GM12878 (cell line): Measurements from ENCODE around the gene GNGT2. TPM values are rescaled to one million over a fixed set of nuclear protein-coding genes. Genes with fewer than 3 reads are reported as not detected.

Source experiments
- ATAC-seq: fragments of 200-7000 bp; cut with Tn5 transposase; 3 replicates; pipeline ENCODE4 v1.9.1; 2020; ENCODE audit warnings: mild to moderate bottlenecking, moderate library complexity
- Bru-seq: library from RNA; stranded (reverse); fragments of 400-500 nt; gene quantifications from one replicate; lab custom pipeline; 2021; lab: Mats Ljungman, UMichigan
- BruChase-seq, 2 experiments: library from RNA; stranded (reverse); fragments of 400-500 nt; gene quantifications; one replicate each; lab custom pipeline; 2021; lab: Mats Ljungman, UMichigan
- BruUV-seq: library from RNA; stranded (reverse); fragments of 400-500 nt; replicated peaks from 2 replicates; lab custom pipeline; 2021; lab: Mats Ljungman, UMichigan
- CTCF ChIA-PET: fragments of 300-600 bp; sonication (Branson Sonifier 250); formaldehyde crosslinking; extraction: SDS; loops from one replicate; lab custom pipeline; 2021; ENCODE audit warnings: inconsistent platforms; lab: Yijun Ruan, JAX
- POLR2A ChIA-PET: fragments of 350-600 bp; formaldehyde crosslinking; extraction: SDS; loops from one replicate; lab custom pipeline; 2021; ENCODE audit warnings: inconsistent platforms; lab: Charles Lee
- RAD21 ChIA-PET: fragments of 300-600 bp; sonication (Branson Sonifier 250); formaldehyde crosslinking; loops from one replicate; lab custom pipeline; 2023; ENCODE audit warnings: antibody characterized with exemption; ENCODE audit not compliant: unreplicated experiment; lab: Charles Lee
- SMC1A ChIA-PET: fragments of 300-600 bp; sonication (Branson Sonifier 250); formaldehyde crosslinking; loops from one replicate; lab custom pipeline; 2023; ENCODE audit not compliant: unreplicated experiment, uncharacterized antibody; lab: Charles Lee
- DNase-seq: peaks from one replicate; pipeline ENCODE4 v3.0.0-alpha.2; 2011; ENCODE audit warnings: low read depth, low spot score
- FAIRE-seq: peaks from 3 replicates; lab custom pipeline; 2011; peaks lifted over from hg19 to GRCh38; lab: Jason Lieb, UNC
- H2AFZ ChIP-seq: 2 replicates; pipeline ENCODE4 v1.6.0; 2011; ENCODE audit warnings: low read depth, low read length, control low read depth; ENCODE audit not compliant: control insufficient read depth
- H3K27ac ChIP-seq: 2 replicates; pipeline ENCODE4 v1.5.1; 2011; ENCODE audit warnings: control low read depth; ENCODE audit not compliant: control insufficient read depth, insufficient read depth
- H3K27me3 ChIP-seq, 2 experiments: replicated peaks in 1 of 2; 2 replicates each; pipeline versions ENCODE4 v1.6.0 to v1.6.1; 2011; ENCODE audit warnings: low read length in 1 of 2; ENCODE audit not compliant: control insufficient read depth in 2 of 2, insufficient read depth in 2 of 2
- H3K36me3 ChIP-seq, 2 experiments: 2 replicates each; pipeline ENCODE4 v1.5.1; 2011; ENCODE audit warnings: low read length in 1 of 2; ENCODE audit not compliant: control insufficient read depth in 2 of 2, insufficient read depth in 2 of 2
- H3K4me1 ChIP-seq: 2 replicates; pipeline ENCODE4 v1.6.1; 2011; ENCODE audit warnings: mild to moderate bottlenecking, low read length, moderate library complexity, mixed read lengths; ENCODE audit not compliant: control insufficient read depth, insufficient read depth
- H3K4me2 ChIP-seq: 2 replicates; pipeline ENCODE4 v1.6.0; 2011; ENCODE audit warnings: control low read depth; ENCODE audit not compliant: control insufficient read depth, insufficient read depth
- H3K4me3 ChIP-seq: fragments of 200-600 bp; sonication (generic); 2 replicates; pipeline ENCODE4 v1.5.1; 2016
- H3K79me2 ChIP-seq: 2 replicates; pipeline ENCODE4 v1.6.0; 2011; ENCODE audit warnings: low read length; ENCODE audit not compliant: control insufficient read depth, insufficient read depth
- H3K9ac ChIP-seq: 2 replicates; pipeline ENCODE4 v1.8.0; 2011; ENCODE audit warnings: low read length, control low read depth, mixed read lengths; ENCODE audit not compliant: control insufficient read depth, insufficient read depth
- H3K9me3 ChIP-seq: replicated peaks from 3 replicates; pipeline ENCODE4 v1.5.1; 2011; ENCODE audit warnings: mild to moderate bottlenecking, low read length; ENCODE audit not compliant: control insufficient read depth, insufficient read depth
- H4K20me1 ChIP-seq: 2 replicates; pipeline ENCODE4 v1.6.0; 2011; ENCODE audit not compliant: control insufficient read depth, insufficient read depth
- EP300 ChIP-seq, 2 experiments: fragments of 150-350 bp in 1 of 2; IDR thresholded peaks; 2 replicates each; pipeline ENCODE4 v1.6.1; 2011 to 2012; ENCODE audit warnings: low read depth in 2 of 2, low read length in 2 of 2, borderline replicate concordance in 1 of 2, improper control_type of control experiment in 1 of 2, inconsistent platforms in 1 of 2; ENCODE audit not compliant: control insufficient read depth in 1 of 2
- HCFC1 ChIP-seq: fragments of 150-350 bp; IDR thresholded peaks from 2 replicates; pipeline ENCODE4 v1.6.1; 2014; ENCODE audit warnings: low read length
- IKZF1 ChIP-seq: fragments of 450-650 bp; conservative IDR thresholded peaks from 2 replicates; pipeline ENCODE4 v1.6.1; 2017; ENCODE audit warnings: antibody characterized with exemption, mild to moderate bottlenecking
- MTA2 ChIP-seq: fragments of 450-650 bp; IDR thresholded peaks from 2 replicates; pipeline ENCODE4 v1.6.1; 2016; ENCODE audit warnings: low read depth, mild to moderate bottlenecking, moderate library complexity
- NR2C2 ChIP-seq: IDR thresholded peaks from 2 replicates; pipeline ENCODE4 v1.6.1; 2011; ENCODE audit warnings: borderline replicate concordance, low read depth; ENCODE audit not compliant: control insufficient read depth, insufficient read length
- PAX8 ChIP-seq: fragments of 450-650 bp; IDR thresholded peaks from 2 replicates; pipeline ENCODE4 v1.6.1; 2017; ENCODE audit warnings: mild to moderate bottlenecking, moderate library complexity
- POU2F2 ChIP-seq: IDR thresholded peaks from 3 replicates; pipeline ENCODE4 v1.6.1; 2011; ENCODE audit warnings: low read depth, mild to moderate bottlenecking, low read length, borderline replicate concordance
- RUNX3 ChIP-seq: IDR thresholded peaks from 2 replicates; pipeline ENCODE4 v1.6.1; 2012; ENCODE audit warnings: low read length, inconsistent platforms
- YY1 ChIP-seq: IDR thresholded peaks from 2 replicates; pipeline ENCODE4 v1.6.1; 2011; ENCODE audit warnings: low read depth, mild to moderate bottlenecking, low read length
- WGBS: methylation state at CpG from one replicate; pipeline ENCODE4 v1.1.6; 2016; ENCODE audit warnings: low lambda C conversion rate; ENCODE audit not compliant: insufficient replicate concordance, insufficient coverage; ENCODE audit errors: missing lambda C conversion rate; 5-methylcytosine and 5-hydroxymethylcytosine counted together
- in situ Hi-C: fragments of 300-500 bp; cut with MboI; formaldehyde crosslinking; loops from 9 replicates; pipeline ENCODE4 v1.14.3; 2018; ENCODE audit warnings: mixed read lengths
- intact Hi-C: fragments of 100-400 bp; cut with micrococcal nuclease; formaldehyde crosslinking; loops from one replicate; pipeline ENCODE4 v1.14.2; 2022; ENCODE audit not compliant: unreplicated experiment
- long read RNA-seq, 2 experiments: library from polyadenylated mRNA; unstranded; transcript quantifications; one replicate each; pipeline ENCODE4 v2.0.0, GENCODE V29; 2019 to 2020
- polyA minus RNA-seq, 3 experiments: library from RNA; depleted of rRNA, polyadenylated mRNA; stranded (reverse); fragments of >200 nt; gene quantifications; 2 replicates each; pipeline ENCODE4 v1.2.3, GENCODE V29; 2011
- polyA plus RNA-seq, 11 experiments: library from polyadenylated mRNA; depleted of rRNA in 4 of 11; unstranded in 6 of 11; stranded (reverse) in 5 of 11; fragments of >200 nt; fragmentation: Nextera tagmentation in 4 of 11; fragmentation: Illumina TruSeq in 1 of 11; extraction: Ambion mirVana in 4 of 11; extraction: Trizol in 1 of 11; gene quantifications; 1 replicate in 1 of 11; 2 replicates in 10 of 11; pipeline versions ENCODE4 v1.2.1 to v1.2.3, GENCODE V29; 2011 to 2016; ENCODE audit warnings: inconsistent platforms in 2 of 11, missing spikeins in 2 of 11, low read depth in 1 of 11
- total RNA-seq, 4 experiments: library from RNA; depleted of rRNA in 3 of 4; stranded (reverse); fragments of >200 nt in 3 of 4; fragmentation: Illumina TruSeq in 1 of 4; extraction: Trizol in 1 of 4; gene quantifications; 2 replicates each; pipeline versions ENCODE4 v1.2.1 to v1.2.3, GENCODE V29; 2013 to 2021
- TF ChIP-seq, protein P1 (sequence below): fragments of 450-650 bp; IDR thresholded peaks from 2 replicates; pipeline ENCODE4 v1.6.1; 2014; ENCODE audit warnings: mild to moderate bottlenecking
- TF ChIP-seq, protein P2 (sequence below), 3 experiments: IDR thresholded peaks in 2 of 3; conservative IDR thresholded peaks in 1 of 3; 2 replicates each; pipeline ENCODE4 v1.5.1; 2011; ENCODE audit warnings: low read depth in 3 of 3, low read length in 3 of 3, mild to moderate bottlenecking in 3 of 3, control low read depth in 2 of 3, moderate library complexity in 2 of 3, inconsistent platforms in 1 of 3, mixed read lengths in 1 of 3; ENCODE audit not compliant: control insufficient read depth in 2 of 3, insufficient read depth in 1 of 3; ENCODE audit errors: extremely low read depth in 1 of 3
- TF ChIP-seq, protein P3 (sequence below): IDR thresholded peaks from 2 replicates; pipeline ENCODE4 v1.6.1; 2012; ENCODE audit warnings: low read depth, low read length, improper control_type of control experiment

GNGT2 gene
- 19.2 and 22.5 TPM in 2 replicates for total RNA-seq (2013; cell fraction: nucleolus; rRNA removed)
- total RNA-seq (2014; rRNA removed) (21.4 and 23.5 TPM in 2 replicates), total RNA-seq (2014; rRNA removed; fragmentation: Illumina TruSeq; extraction: Trizol) (27.1 and 29.8 TPM in 2 replicates), total RNA-seq (2021) (27.5 and 27.9 TPM in 2 replicates), polyA plus RNA-seq (2011; rRNA removed) (60.0 and 65.4 TPM in 2 replicates), polyA plus RNA-seq (2014; fragmentation: Illumina TruSeq; extraction: Trizol) (53.3 and 60.4 TPM in 2 replicates), polyA plus RNA-seq (2014; fragmentation: Nextera tagmentation; extraction: Ambion mirVana) (10 to 100 TPM; 15.3 to 22.6 TPM), polyA plus RNA-seq (2014; rRNA removed) (30.4 and 36.5 TPM in 2 replicates), polyA plus RNA-seq (2016; fragmentation: Nextera tagmentation; extraction: Ambion mirVana) (10 to 100 TPM; 39.0 to 51.4 TPM), polyA minus RNA-seq (2011; rRNA and poly(A)+ RNA removed) (28.7 and 48.4 TPM in 2 replicates), Bru-seq, nascent RNA (percentile 71 among the genes with signal in this experiment), BruChase-seq, experiment 1, labeled RNA remaining after a 6-hour chase (percentile 73 among the genes with signal in this experiment), BruChase-seq, experiment 2, labeled RNA remaining after a 2-hour chase (percentile 69 among the genes with signal in this experiment)
- polyA plus RNA-seq (2011; ENCODE audit: low read depth) = 33.4 TPM
- polyA plus RNA-seq (2011; cell fraction: cytosol; rRNA removed) = 61.5 and 74.4 TPM in 2 replicates
- 22.0 and 25.7 TPM in 2 replicates for polyA plus RNA-seq (2011; cell fraction: nucleus; rRNA removed)
- 34.7 and 35.6 TPM in 2 replicates for polyA plus RNA-seq (2012)
- polyA minus RNA-seq (2011; cell fraction: cytosol; rRNA and poly(A)+ RNA removed) = 11.9 and 15.9 TPM in 2 replicates
- polyA minus RNA-seq (2011; cell fraction: nucleus; rRNA and poly(A)+ RNA removed) = 8.4 and 8.6 TPM in 2 replicates
- long read RNA-seq, experiment 1, transcript GNGT2-203 (4 exons, 585 nt) = major isoform, 13 of 20 reads
- long read RNA-seq, experiment 1, partial matches to known transcripts = 0 of 20 reads
- long read RNA-seq, experiment 1, other reads (novel, unspliced or antisense) = 7 of 20 reads
- long read RNA-seq, experiment 2, transcript GNGT2-203 (4 exons, 585 nt) = major isoform, 19 of 40 reads
- long read RNA-seq, experiment 2, partial matches to known transcripts = 1 of 40 reads
- long read RNA-seq, experiment 2, other reads (novel, unspliced or antisense) = 20 of 40 reads

DNA sequence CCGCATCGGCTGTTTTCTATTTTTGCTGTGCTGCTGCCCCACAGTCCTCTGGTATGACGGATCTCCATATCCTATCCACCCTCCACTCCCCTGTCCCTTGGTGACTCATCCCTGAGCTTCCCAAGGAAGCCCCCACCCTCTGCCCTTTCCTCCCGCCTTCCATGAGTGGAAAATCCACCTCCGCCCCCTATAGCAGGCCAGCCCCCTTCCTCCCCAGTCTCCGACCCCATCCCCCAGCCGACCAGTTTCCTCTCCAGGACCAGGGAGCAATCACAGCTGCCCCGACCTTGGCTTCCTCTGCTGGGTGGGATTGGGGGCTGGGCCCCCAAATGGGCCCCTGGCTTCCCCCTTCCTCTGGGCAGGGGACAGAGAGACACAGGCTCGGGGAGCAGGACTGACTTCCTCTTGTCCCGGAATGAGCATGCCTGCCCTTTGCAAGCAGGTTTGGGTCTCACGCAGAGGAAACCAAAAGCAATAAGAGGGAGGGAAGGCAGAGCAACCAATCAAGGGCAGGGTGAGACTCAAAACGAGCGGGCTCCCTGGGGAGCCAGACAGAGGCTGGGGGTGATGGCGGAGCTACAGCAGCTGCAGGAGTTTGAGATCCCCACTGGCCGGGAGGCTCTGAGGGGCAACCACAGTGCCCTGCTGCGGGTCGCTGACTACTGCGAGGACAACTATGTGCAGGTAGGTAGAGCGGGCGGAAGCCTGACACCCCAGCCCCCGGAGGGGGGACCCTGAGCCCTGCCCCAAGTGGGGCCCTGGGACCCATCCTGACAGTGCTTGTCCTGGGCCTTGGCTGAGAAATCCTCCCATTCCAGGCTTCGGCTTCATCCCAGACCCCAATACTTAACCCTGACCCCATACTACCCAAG is at the start of gene GNGT2, which contains the start of gene ABI3:
Gene GNGT2, minus strand, starts transcription at position 417 of the 872 bp plus-strand sequence. CDS start 3,152 bp downstream, outside the sequence.
Gene ABI3, plus strand, starts transcription at position 550 of the 872 bp plus-strand sequence. Its CDS starts 18 bp downstream, at position 568.
- peak; percentile 86 for FAIRE-seq
- peak; percentile 90 for ATAC-seq
- H3K36me3 ChIP-seq = peaks cover 0 to 5% of the 10 kb centered on the region in 2 experiments; a peak in 1 of 4 replicates
- peak; percentile 92 for DNase-seq
- intact Hi-C loops (loop anchor here (1.0 kb wide), 1 partner anchor 16 kb away; no protein-coding TSS in a partner anchor), in situ Hi-C loops (no loop called here)
- no peaks in the 10 kb centered on the region for H4K20me1 ChIP-seq
- H3K4me3 ChIP-seq = peak within 1 kb of the TSS; percentile 98
- peak within 1 kb of the TSS; percentile 35 for H2AFZ ChIP-seq
- RAD21 ChIA-PET = interaction anchor here (1.0 to 13.4 kb wide), 4 partner anchors 8 to 16 kb away, joined by 3 to 355 read pairs (median 28); no protein-coding TSS in a partner anchor
- POLR2A ChIA-PET = interaction anchor here (0.9 to 13.2 kb wide), 5 partner anchors 12 to 347 kb away, joined by 3 to 537 read pairs (median 10); no protein-coding TSS in a partner anchor
- no TSS peak for BruUV-seq
- peaks cover 29% of the 10 kb centered on the region for H3K4me1 ChIP-seq
- H3K4me2 ChIP-seq = peak within 1 kb of the TSS; percentile 94
- H3K27ac ChIP-seq = peak within 1 kb of the TSS; percentile 96
- 0% methylated on average over 19 of the region's 22 CpGs for WGBS
- no peaks in the 10 kb centered on the region for H3K9me3 ChIP-seq
- peak within 1 kb of the TSS; percentile 98 for H3K9ac ChIP-seq
- H3K27me3 ChIP-seq = no peaks in the 10 kb centered on the region
- H3K79me2 ChIP-seq = peaks cover 65% of the 10 kb centered on the region
- CTCF ChIA-PET = interaction anchor here (0.6 to 3.8 kb wide), 7 partner anchors 10 to 537 kb away, joined by 3 to 19 read pairs (median 8); no protein-coding TSS in a partner anchor
- SMC1A ChIA-PET = interaction anchor here (0.6 to 16.8 kb wide), 6 partner anchors 8 to 30 kb away, joined by 3 to 354 read pairs (median 4); no protein-coding TSS in a partner anchor
- TF ChIP-seq EP300 (IDR thresholded peaks at IDR 0.05; ENCODE audit: borderline replicate concordance in 1 of 2, control insufficient read depth in 1 of 2, low read depth in 2 of 2, low read length in 2 of 2) = peak; percentile 29; a peak in 2 of 4 replicates
- TF ChIP-seq, protein P1, sequence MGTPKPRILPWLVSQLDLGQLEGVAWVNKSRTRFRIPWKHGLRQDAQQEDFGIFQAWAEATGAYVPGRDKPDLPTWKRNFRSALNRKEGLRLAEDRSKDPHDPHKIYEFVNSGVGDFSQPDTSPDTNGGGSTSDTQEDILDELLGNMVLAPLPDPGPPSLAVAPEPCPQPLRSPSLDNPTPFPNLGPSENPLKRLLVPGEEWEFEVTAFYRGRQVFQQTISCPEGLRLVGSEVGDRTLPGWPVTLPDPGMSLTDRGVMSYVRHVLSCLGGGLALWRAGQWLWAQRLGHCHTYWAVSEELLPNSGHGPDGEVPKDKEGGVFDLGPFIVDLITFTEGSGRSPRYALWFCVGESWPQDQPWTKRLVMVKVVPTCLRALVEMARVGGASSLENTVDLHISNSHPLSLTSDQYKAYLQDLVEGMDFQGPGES = no peak
- peak; percentile 93 for TF ChIP-seq YY1
- TF ChIP-seq NR2C2 = no peak
- TF ChIP-seq POU2F2 = peak; percentile 85
- no peak for TF ChIP-seq PAX8
- TF ChIP-seq, protein P2, sequence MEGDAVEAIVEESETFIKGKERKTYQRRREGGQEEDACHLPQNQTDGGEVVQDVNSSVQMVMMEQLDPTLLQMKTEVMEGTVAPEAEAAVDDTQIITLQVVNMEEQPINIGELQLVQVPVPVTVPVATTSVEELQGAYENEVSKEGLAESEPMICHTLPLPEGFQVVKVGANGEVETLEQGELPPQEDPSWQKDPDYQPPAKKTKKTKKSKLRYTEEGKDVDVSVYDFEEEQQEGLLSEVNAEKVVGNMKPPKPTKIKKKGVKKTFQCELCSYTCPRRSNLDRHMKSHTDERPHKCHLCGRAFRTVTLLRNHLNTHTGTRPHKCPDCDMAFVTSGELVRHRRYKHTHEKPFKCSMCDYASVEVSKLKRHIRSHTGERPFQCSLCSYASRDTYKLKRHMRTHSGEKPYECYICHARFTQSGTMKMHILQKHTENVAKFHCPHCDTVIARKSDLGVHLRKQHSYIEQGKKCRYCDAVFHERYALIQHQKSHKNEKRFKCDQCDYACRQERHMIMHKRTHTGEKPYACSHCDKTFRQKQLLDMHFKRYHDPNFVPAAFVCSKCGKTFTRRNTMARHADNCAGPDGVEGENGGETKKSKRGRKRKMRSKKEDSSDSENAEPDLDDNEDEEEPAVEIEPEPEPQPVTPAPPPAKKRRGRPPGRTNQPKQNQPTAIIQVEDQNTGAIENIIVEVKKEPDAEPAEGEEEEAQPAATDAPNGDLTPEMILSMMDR (IDR thresholded peaks at IDR 0.05 in 2 of 3, conservative IDR thresholded peaks at IDR 0.05 in 1 of 3; ENCODE audit: control insufficient read depth in 2 of 3, extremely low read depth in 1 of 3, insufficient read depth in 1 of 3, low read depth in 3 of 3, low read length in 3 of 3) = no peak
- TF ChIP-seq RUNX3 = peak; percentile 56
- peak; percentile 72 for TF ChIP-seq IKZF1
- peak; percentile 42 for TF ChIP-seq MTA2
- TF ChIP-seq, protein P3, sequence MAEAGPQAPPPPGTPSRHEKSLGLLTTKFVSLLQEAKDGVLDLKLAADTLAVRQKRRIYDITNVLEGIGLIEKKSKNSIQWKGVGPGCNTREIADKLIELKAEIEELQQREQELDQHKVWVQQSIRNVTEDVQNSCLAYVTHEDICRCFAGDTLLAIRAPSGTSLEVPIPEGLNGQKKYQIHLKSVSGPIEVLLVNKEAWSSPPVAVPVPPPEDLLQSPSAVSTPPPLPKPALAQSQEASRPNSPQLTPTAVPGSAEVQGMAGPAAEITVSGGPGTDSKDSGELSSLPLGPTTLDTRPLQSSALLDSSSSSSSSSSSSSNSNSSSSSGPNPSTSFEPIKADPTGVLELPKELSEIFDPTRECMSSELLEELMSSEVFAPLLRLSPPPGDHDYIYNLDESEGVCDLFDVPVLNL = no peak
- TF ChIP-seq HCFC1 = no peak
